GM21737 (cell line): Measurements from ENCODE around the gene ASIP.
"Not testable (repeated sequence)": the region's sequence is repeated elsewhere in the genome, so short reads cannot be mapped to it uniquely, and the experiment has no call there.

ENCODE experiments used
- ATAC-seq: cut with Tn5 transposase; IDR thresholded peaks from one replicate; pipeline ENCODE4 v1.9.1; 2021; ENCODE audit warnings: mild to moderate bottlenecking, moderate library complexity; ENCODE audit not compliant: unreplicated experiment

Gene ASIP

GRCh38 chr20:34282041-34282440 lies 40.8 kb downstream of the ASIP start:
- ATAC-seq, result no peak

DNA sequence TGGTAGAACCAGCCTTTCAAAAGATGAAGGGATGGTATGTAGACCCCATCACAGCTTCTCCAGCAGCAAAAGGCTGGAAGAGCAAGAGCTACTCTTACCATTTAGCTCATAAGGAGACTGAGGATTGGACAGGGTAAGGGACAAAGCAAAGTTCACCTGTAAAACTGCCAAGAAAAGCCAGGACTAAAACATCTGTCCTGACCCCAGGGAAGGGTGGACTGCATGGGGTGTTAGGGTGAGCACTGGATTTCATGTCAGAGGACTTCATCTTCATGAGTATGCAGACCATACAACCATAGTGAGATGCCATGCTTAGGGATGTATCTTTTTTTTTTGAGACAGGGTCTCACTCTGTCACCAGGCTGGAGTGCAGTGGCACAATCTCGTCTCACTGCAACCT lies 42.6 kb downstream of the ASIP start:
- no peak for ATAC-seq

DNA sequence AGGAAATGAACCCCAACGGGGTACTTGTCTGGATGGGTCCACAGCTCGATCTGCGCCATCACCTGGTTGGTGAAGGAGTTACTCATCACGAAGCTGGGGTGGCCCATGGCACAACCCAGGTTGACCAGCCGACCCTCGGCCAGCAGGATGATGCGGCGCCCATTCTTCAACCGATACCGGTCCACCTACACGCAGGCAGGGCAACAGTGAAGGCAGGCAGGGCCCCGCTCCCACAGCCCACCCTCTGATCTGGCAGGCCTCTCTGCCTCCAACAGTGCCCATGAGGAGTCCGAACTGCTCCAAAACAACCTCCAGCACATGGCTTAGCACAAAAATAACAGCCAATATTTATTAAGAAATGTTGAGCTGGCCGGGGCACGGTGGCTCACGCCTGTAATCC lies 44.2 kb downstream of the ASIP start:
- ATAC-seq, result no peak

- ATAC-seq, result not testable (repeated sequence)
Measured at GRCh38 chr20:34287500-34287899, 46.3 kb downstream of the ASIP start.

DNA sequence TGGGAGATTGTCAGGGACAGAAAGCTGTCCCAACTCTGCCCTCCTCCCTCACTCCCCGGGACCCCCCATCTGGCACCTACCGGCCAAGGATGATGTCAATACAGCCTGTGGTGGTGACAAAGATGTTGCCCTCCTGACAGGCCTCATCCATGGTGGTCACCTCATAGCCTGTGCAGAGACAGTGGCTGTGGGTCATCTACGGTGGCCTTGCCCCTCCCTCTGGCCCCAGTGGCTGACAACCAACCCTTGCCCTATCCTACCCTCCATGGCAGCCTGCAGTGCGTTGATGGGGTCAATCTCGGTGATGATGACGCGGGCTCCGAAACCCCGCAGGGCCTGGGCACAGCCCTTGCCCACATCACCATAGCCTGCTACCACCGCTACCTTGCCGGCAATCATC lies 49.2 kb downstream of the ASIP start:
- no peak for ATAC-seq

DNA sequence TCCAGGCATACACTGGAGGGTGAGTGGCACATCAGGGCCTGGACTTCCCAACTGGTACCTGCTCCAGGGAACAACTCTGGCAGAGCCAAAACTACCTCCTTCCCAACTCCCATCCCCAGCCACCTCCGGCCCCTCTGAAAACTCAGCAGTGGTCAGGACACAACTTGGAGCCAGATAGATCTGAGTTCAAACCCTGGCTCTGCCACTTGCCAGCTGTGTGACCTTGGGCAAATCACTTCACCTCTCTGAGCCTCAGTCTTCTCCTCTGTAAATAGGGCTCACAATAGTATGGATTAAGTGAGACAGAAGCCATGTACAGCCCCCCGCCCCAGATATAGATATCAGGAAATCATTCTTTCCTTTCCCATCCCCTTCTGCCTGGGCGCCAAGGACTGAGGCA lies 51.3 kb downstream of the ASIP start:
- no peak for ATAC-seq

DNA sequence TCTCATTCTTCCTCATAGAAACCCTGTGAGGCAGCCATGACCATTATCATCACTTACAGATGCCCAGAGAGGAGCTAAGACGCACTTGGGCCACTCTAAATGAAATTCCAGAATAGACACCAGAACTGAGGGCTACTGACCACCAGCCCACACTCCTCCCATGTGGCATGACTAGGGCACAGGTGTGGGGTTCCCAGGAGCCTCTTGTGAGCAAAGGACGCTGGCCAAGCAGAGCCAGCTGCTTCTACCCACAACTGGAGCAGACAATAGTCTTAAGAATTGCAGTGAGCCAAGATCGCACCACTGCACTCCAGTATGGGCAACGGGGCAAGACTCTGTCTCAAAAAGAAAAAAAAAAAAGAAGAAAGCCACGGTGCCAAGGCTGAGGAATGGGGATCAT lies 51.9 kb downstream of the ASIP start:
- ATAC-seq, result no peak

GRCh38 chr20:34293589-34293988 lies 52.4 kb downstream of the ASIP start:
- no peak for ATAC-seq

DNA sequence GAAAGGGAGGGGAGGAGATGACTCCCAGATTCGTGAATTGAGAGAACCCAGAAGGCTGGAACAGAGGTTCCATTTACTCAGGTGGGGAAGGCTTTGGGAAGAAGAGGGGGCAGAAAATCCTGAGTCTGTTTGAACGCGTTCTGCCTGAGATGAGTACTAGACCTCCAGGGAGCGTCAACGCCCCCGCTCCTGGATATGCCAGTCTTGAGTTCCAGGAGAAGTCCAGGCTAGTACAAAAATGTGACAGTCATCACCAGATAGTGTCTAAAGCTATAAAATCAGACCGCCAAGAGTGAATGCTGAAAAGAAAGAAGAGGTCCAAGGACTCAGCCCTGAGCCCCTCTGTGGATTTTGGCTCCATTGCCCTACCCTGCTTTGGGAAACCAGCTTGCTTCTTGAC lies 53.3 kb downstream of the ASIP start:
- ATAC-seq, result no peak

DNA sequence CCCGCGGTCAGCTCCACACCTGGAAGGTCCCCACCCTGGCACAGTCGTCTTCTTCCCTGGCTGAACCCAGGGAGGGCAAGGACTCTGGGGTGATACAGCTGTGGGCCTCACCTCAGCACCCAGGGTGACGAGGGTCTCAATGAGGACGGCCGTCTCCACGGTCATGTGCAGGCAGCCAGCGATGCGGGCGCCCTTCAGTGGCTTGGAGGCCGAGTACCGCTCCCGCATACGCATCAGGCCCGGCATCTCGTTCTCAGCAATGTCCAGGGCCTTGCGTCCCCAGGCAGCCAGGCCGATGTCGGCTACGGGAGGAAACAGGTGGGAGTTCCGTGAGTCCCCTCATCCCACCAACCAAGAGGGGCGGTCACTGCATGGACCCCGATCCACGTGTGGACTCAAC lies 54.1 kb downstream of the ASIP start:
- no peak for ATAC-seq

GRCh38 chr20:34296468-34296867 lies 55.2 kb downstream of the ASIP start:
- ATAC-seq, result no peak

DNA sequence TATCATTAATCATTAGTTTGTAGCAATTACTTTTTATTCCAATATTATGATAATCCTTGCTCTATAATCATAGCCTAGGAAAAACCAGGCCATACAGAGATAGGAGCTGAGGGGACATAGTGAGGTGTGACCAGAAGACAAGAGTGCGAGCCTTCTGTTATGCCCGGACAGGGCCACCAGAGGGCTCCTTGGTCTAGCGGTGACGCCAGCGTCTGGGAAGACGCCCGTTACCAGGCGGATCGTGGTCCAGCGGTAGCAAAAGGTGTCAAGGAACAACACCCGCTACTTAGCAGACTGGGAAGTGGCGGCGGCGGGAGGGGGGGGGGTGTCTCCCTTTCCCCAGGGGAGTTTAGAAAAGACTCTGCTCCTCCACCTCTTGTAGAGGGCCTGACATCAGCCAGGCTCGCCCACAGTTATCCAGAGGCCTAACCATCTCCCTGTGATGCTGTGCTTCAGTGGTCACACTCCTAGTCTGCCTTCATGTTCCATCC lies 57.1 kb downstream of the ASIP start:
- ATAC-seq, result not testable (repeated sequence)

DNA sequence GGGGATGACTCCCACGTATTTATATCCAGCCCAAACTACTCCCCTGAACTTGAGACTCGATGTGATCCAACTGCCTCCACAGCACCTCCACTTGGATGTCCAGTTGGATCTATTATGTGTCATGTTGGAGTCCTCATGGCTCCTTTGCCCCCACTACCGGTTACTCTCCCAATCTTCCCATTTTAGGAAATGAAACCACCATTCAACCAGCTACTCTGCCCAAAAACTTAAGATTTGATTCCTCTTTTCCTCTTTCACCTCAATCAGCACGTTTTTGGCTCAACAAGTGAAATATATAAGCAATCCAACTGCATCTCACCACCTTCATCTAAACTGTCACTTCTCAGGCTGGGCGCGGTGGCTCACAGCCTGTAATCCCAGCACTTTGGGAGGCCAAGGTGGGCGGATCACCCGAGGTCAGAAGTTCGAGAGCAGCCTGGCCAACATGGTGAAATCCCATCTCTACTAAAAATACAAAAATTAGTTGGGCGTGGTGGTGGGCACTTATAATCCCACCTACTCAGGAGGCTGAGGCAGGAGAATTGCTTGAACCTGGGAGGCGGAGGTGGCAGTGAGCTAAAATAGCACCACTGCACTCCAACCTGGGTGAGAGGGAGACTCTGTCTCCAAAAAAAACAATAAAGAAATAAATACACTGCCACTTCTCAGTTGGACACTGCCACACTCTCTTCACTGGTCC lies 58.5 kb downstream of the ASIP start:
- no peak for ATAC-seq

GRCh38 chr20:34300256-34300806 lies 59.1 kb downstream of the ASIP start:
- ATAC-seq, result no peak

DNA sequence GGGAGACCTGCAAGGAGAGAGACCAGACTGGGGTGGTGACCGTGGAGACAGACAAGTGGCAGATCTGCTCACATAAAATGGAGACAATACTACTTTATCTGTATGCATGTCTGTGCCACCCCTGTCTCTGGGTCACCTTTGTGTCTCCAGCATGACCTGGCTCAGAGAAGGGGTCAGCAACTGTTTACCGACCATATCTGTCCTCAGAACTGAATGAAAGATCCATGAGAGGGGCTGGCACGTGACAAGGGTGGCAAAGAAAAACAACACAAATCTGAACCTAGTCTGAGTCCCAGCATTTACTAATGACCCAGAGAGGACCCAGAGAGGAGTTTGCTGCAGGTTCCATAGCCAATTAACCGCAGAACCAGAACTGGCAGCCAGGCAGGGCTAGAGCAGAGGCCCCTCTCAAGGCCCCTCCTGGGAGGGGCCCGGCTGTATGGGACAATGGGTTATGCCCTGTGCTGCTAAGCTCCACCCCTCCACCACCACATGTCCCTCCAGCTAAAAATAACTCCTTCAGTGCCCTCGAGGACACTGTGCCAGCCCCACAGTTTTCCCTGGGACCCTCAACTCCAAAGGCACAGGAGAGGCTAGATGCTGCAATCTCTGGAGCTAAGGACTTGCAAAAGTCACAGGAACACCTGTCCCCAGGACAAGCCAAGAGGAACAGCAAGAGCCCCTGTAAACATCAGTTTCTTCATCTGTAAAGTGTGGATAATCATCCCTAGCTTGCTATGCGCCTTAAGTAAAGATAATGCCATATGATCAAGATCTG lies 59.8 kb downstream of the ASIP start:
- ATAC-seq, result no peak

GRCh38 chr20:34301587-34302311 lies 60.5 kb downstream of the ASIP start:
- ATAC-seq, result no peak

DNA sequence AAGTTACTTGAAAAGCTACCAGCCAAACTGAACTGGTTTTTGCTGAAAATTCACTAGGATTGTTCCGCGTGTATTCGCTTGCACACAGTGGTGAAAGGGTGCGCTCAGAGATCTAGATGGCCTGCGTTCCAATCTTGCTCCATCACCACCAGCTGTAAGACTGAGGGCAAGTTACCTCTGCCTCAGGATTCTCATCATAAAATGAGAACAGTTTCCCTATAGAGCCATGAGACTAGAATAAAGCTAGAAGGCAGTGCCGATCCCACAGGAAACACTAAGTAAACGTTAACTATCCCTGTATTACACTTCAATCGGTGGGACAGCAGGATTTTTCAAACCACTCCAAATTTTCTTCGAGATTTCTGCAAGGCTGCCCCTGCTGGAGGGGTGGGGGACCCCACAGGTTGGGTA lies 61.1 kb downstream of the ASIP start:
- ATAC-seq, result no peak

GRCh38 chr20:34302723-34303533 lies 61.7 kb downstream of the ASIP start, which contains the start of gene AHCY:
Gene AHCY, minus strand, starts transcription at chr20:34303355. Its CDS starts 85 bp downstream, at chr20:34303270.
- ATAC-seq, result peak; percentile 84

GRCh38 chr20:34305333-34306230 lies 64.4 kb downstream of the ASIP start:
- no peak for ATAC-seq
